NCI-H2196 treated with DMSO at 0.1 percent for 48 hours (cell line): ENCODE data around the gene WDR46.
A peak's percentile ranks its signal among the peaks of the same experiment; 100 is the strongest.

Experiments
- DNase-seq: peaks from one replicate; lab custom pipeline; 2025; ENCODE audit not compliant: unreplicated experiment; lab: John Stamatoyannopoulos, UW

The WDR46 gene

GRCh38 chr6:33313709-33314514 is 24.9 kb upstream of the WDR46 start, which contains the start of gene TAPBP:
Gene TAPBP (minus strand): TSS chr6:33314078. CDS start chr6:33314041, 37 bp downstream.
- DNase-seq, result peak; percentile 38

GRCh38 chr6:33313105-33313708 is 24.2 kb upstream of the WDR46 start:
- DNase-seq, result no peak

GRCh38 chr6:33312361-33313104 is 23.5 kb upstream of the WDR46 start:
- DNase-seq, result peak; percentile 77

DNA sequence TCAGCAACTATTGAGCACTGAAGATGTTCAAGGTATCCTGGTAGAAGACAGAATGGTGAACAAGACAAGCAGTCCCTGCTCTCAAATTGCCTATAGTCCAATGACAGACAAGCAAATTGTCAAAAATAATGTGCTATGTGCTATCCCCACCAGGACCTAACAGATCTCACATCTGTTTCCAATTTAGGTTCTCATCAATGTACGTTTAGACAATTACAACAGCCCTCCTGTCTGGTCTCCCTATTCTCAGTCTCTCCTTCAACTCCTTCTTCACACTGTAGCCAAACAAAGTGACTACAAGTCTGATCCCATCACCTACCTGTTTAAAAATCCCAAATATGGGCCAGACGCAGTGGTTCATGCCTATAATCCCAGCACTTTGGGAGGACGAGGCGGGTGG is 17.3 kb upstream of the WDR46 start:
- no peak for DNase-seq

GRCh38 chr6:33305052-33305451 is 16.0 kb upstream of the WDR46 start:
- no peak for DNase-seq

- DNase-seq, result no peak
Observed at GRCh38 chr6:33304216-33304615, 15.2 kb upstream of the WDR46 start.

GRCh38 chr6:33301877-33302276 is 12.8 kb upstream of the WDR46 start:
- DNase-seq, result no peak

DNA sequence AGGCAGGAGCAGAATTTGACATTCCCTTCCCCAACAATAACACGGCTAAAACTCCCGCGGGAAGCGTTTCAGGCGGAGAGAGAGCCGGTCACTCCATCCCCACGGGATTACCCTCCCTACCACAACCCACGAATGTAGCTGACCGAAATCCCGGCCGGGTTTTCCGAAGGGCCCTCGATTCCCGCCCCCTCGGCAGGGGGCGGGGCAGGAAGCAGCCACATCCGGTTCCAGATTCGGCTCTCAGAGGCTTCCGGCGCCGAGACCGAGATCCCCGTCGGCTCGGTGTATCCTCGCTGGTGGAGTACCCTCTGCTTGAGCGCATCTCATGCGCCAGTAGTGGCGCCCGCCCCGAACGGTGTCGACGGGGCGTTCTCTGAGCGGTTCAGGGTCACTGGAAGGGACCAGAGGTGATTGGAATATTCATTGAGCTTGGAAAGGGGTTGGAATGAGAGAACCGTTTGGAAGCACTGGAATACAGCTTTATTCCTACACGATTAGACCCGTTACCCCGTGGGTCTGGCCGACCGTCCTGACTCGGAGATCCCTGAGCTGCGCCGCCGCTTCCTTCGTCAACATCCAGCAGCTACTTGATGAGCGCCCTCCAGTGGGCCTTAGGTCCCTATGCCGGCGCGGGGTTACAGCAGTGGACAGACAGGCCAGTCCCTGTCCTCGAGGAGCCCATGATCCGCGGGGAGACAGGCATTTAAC is 10.4 kb upstream of the WDR46 start:
- DNase-seq, result peak; percentile 73

- peak; percentile 46 for DNase-seq
Observed at GRCh38 chr6:33298773-33299236, 9.8 kb upstream of the WDR46 start, which contains the start of gene RGL2. Gene RGL2 (minus strand): TSS chr6:33298942. CDS start chr6:33298610, 332 bp downstream.

DNA sequence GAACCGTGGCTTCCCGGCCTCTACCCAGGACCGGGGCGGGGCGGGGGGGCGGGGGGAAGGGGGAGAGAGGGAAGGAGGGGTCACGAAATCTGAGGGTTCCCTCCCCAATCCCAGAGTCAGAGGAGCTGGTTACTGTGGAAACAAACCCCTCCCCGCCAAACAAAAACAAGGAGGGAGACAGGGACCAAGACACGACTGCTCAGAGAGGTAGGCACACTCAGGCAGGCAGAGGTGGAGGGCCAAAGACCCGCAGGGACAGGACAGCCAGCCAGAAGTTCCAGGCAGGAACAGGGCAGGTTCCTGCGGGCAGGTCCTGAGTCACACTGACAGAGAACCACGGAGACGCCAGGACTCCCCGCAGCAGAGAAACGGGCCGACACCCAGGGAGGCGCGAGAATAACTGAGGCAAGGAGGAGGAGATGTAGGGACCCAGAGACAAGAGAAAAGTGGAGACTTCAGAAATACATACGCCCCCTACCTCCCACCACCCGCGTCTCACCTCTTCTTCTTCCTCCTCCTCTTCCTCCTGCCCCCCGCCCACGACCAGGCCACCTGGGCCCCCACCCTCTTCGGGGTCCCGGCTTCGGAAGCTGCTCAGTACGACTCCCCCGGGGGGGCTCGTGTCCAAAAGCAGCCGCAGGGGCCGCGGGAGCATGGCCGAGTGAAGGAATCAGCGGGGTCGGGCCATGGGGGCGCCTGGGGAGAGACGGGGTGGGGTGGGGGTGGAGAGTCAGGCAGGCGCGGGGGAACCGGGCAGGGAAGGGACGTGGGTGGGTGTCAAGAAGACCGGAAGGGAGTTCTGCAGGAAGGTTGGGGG is 9.1 kb upstream of the WDR46 start:
- peak; percentile 34 for DNase-seq

GRCh38 chr6:33297406-33297955 is 8.4 kb upstream of the WDR46 start:
- no peak for DNase-seq

- DNase-seq, result no peak
Observed at GRCh38 chr6:33296797-33297405, 7.9 kb upstream of the WDR46 start.

GRCh38 chr6:33295621-33296369 is 6.8 kb upstream of the WDR46 start:
- no peak for DNase-seq

- no peak for DNase-seq
Observed at GRCh38 chr6:33294086-33294823, 5.2 kb upstream of the WDR46 start.

- no peak for DNase-seq
Observed at GRCh38 chr6:33292996-33293682, 4.1 kb upstream of the WDR46 start.

DNA sequence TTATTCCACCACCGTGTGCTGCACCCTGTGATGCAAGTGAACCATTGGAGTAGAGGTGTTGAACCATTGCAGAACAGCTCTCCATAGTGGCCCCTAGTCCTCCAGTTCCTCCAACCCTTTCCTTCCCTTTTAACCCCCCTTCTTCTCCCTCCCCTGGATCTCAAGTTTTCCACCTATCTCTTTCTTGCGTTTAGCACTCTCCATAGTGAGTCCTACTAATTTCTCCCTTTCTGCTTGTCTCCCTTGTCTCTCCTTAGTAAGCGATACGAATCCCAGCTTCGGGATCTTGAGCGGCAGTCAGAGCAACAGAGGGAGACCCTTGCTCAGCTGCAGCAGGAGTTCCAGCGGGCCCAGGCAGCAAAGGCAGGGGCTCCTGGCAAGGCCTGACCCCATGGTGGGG is 1.4 kb upstream of the WDR46 start:
- DNase-seq, result no peak

GRCh38 chr6:33289784-33290315 is 811 bp upstream of the WDR46 start:
- no peak for DNase-seq
